Breast epithelium (tissue), 4 donors: ENCODE results near the gene ITPR1. TPM values are rescaled to one million over a fixed set of nuclear protein-coding genes. Genes with fewer than 3 reads are reported as not detected.
"Not testable (repeated sequence)": the region's sequence is repeated elsewhere in the genome, so short reads cannot be mapped to it uniquely, and the experiment has no call there.

Experiments
- DNase-seq, 2 donors: peaks; one replicate each; pipeline ENCODE4 v3.0.0-alpha.2; 2019; ENCODE audit warnings: low spot score in 2 of 2
- H3K27ac ChIP-seq, 2 donors: fragments of 200-600 bp; sonication (generic) in 1 of 2; one replicate each; pipeline ENCODE4 v1.5.1; 2016 to 2019; ENCODE audit warnings: mild to moderate bottlenecking in 1 of 2
- H3K27me3 ChIP-seq, 2 donors: fragments of 200-600 bp; sonication (generic) in 1 of 2; one replicate each; pipeline versions ENCODE4 v1.5.1 to v1.6.0; 2017 to 2019; ENCODE audit warnings: control low read depth in 1 of 2, mild to moderate bottlenecking in 1 of 2
- H3K36me3 ChIP-seq: fragments of 200-600 bp; one replicate; pipeline ENCODE4 v1.5.1; 2019
- H3K4me1 ChIP-seq, 2 donors: fragments of 200-600 bp; sonication (generic); one replicate each; pipeline ENCODE4 v1.5.1; 2016 to 2019; ENCODE audit warnings: control low read depth in 1 of 2
- H3K4me3 ChIP-seq, 3 donors: fragments of 200-600 bp; sonication (generic); 1 replicate in 2 of 3; 2 replicates in 1 of 3; pipeline ENCODE4 v1.5.1; 2016 to 2019; ENCODE audit warnings: mild to moderate bottlenecking in 3 of 3, moderate library complexity in 2 of 3
- H3K9me3 ChIP-seq, 2 donors: fragments of 200-600 bp; sonication (generic) in 1 of 2; one replicate each; pipeline ENCODE4 v1.5.1; 2016 to 2019; ENCODE audit warnings: control low read depth in 1 of 2
- POLR2A ChIP-seq: fragments of 450-650 bp; IDR thresholded peaks from one replicate; pipeline ENCODE4 v1.6.1; 2016; ENCODE audit warnings: antibody characterized with exemption, mild to moderate bottlenecking, moderate library complexity
- POLR2AphosphoS5 ChIP-seq, 3 donors: sonication (generic); formaldehyde crosslinking; IDR thresholded peaks; one replicate each; pipeline ENCODE4 v1.6.1; 2017; ENCODE audit warnings: antibody characterized with exemption in 3 of 3
- intact Hi-C: fragments of 100-400 bp; cut with DNase I; formaldehyde crosslinking; loops from one replicate; pipeline ENCODE4 v1.15.1; 2023; ENCODE audit warnings: low total_unique reads
- total RNA-seq, 3 donors: library from RNA; depleted of rRNA; stranded (reverse); fragments of >200 nt; gene quantifications; one replicate each; pipeline ENCODE4 v1.1.0, GENCODE V29; 2016
- TF ChIP-seq, protein P1 (sequence below), 3 donors: fragments of 450-650 bp; IDR thresholded peaks; one replicate each; pipeline ENCODE4 v1.5.1; 2016 to 2017; ENCODE audit warnings: antibody characterized with exemption in 3 of 3, mild to moderate bottlenecking in 3 of 3, moderate library complexity in 3 of 3

The ITPR1 gene
- total RNA-seq, 3 donors from 2014 or later, result 53.8 to 227 (median 174) TPM

- intact Hi-C loops, result no loop called here
- Histone ChIP-seq H3K36me3 (no peaks in the 10 kb centered on the region), H3K27me3 (no peaks in the 10 kb centered on the region), H3K27ac (peak overlapping the region in 1 of 2 donors; percentile 23), H3K4me1 (no peaks in the 10 kb centered on the region), H3K9me3 (no peaks in the 10 kb centered on the region), H3K4me3 (no peak overlapping the region)
- DNase-seq, result no peak
- TF ChIP-seq POLR2A, result no peak
- TF ChIP-seq, protein P1, sequence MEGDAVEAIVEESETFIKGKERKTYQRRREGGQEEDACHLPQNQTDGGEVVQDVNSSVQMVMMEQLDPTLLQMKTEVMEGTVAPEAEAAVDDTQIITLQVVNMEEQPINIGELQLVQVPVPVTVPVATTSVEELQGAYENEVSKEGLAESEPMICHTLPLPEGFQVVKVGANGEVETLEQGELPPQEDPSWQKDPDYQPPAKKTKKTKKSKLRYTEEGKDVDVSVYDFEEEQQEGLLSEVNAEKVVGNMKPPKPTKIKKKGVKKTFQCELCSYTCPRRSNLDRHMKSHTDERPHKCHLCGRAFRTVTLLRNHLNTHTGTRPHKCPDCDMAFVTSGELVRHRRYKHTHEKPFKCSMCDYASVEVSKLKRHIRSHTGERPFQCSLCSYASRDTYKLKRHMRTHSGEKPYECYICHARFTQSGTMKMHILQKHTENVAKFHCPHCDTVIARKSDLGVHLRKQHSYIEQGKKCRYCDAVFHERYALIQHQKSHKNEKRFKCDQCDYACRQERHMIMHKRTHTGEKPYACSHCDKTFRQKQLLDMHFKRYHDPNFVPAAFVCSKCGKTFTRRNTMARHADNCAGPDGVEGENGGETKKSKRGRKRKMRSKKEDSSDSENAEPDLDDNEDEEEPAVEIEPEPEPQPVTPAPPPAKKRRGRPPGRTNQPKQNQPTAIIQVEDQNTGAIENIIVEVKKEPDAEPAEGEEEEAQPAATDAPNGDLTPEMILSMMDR (IDR thresholded peaks at IDR 0.05), result no peak
- TF ChIP-seq POLR2AphosphoS5 (IDR thresholded peaks at IDR 0.05), result no peak
Observed at GRCh38 chr3:4758249-4758860, 265.2 kb downstream of the ITPR1 start.

- H3K36me3 ChIP-seq, result no peaks in the 10 kb centered on the region
- H3K27me3 ChIP-seq, result no peaks in the 10 kb centered on the region
- no peaks in the 10 kb centered on the region for H3K9me3 ChIP-seq
- TF ChIP-seq, protein P1 (IDR thresholded peaks at IDR 0.05), result no peak
- TF ChIP-seq POLR2AphosphoS5 (IDR thresholded peaks at IDR 0.05) (no peak), POLR2A (no peak)
- no peak overlapping the region for H3K4me3 ChIP-seq
- DNase-seq, result no peak
- no peak overlapping the region for H3K27ac ChIP-seq
- intact Hi-C loops, result no loop called here
- H3K4me1 ChIP-seq, result no peaks in the 10 kb centered on the region
Observed at GRCh38 chr3:4758957-4759656, 266.0 kb downstream of the ITPR1 start.

- Histone ChIP-seq H3K36me3 (no peaks in the 10 kb centered on the region), H3K27ac (peak overlapping the region; percentile 3 to 49), H3K4me1 (no peaks in the 10 kb centered on the region), H3K27me3 (no peaks in the 10 kb centered on the region), H3K4me3 (no peak overlapping the region), H3K9me3 (no peaks in the 10 kb centered on the region)
- no peak for DNase-seq
- intact Hi-C loops, result no loop called here
- TF ChIP-seq POLR2AphosphoS5 (IDR thresholded peaks at IDR 0.05) (no peak), POLR2A (no peak)
- TF ChIP-seq, protein P1 (IDR thresholded peaks at IDR 0.05), result no peak
Observed at GRCh38 chr3:4759689-4760312, 266.7 kb downstream of the ITPR1 start.

DNA sequence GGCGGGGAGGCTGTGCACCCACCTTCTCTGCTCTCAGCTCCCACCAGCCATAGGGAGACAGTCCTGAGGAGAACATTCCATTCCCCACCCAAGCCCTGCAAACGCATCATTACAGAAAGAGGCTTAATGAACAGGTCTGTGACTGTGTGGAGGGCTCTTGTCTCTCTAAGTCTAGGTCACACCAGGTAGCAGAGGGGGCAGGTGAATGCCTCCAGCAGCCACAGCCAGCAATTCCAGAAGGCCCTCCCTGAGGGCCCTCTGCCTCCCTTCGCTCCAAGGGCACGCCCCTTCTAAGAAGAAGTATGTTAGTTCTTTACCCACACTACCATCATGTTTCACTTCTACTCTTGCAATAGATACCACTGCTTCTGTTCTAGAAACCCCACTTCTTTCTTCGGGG lies 268.6 kb downstream of the ITPR1 start:
- no peaks in the 10 kb centered on the region for H3K9me3 ChIP-seq
- no peaks in the 10 kb centered on the region for H3K4me1 ChIP-seq
- H3K27me3 ChIP-seq, result no peaks in the 10 kb centered on the region
- H3K27ac ChIP-seq, result no peak overlapping the region
- no peaks in the 10 kb centered on the region for H3K36me3 ChIP-seq
- H3K4me3 ChIP-seq, result no peak overlapping the region
- TF ChIP-seq, protein P1 (IDR thresholded peaks at IDR 0.05), result no peak
- TF ChIP-seq POLR2AphosphoS5 (IDR thresholded peaks at IDR 0.05) (no peak), POLR2A (no peak)
- intact Hi-C loops, result no loop called here
- DNase-seq, result no peak

GRCh38 chr3:4762481-4763230 lies 269.5 kb downstream of the ITPR1 start:
- intact Hi-C loops, result not testable (repeated sequence)

More at GRCh38 chr3:4762481-4763230, 269.5 kb downstream of the ITPR1 start:
- DNase-seq, H3K36me3 ChIP-seq, H3K27ac ChIP-seq, H3K9me3 ChIP-seq, H3K4me1 ChIP-seq, H3K4me3 ChIP-seq, H3K27me3 ChIP-seq: not testable (repeated sequence)
